NB4 (cell line): ENCODE data around the gene CHD2.

ENCODE experiments used
- DNase-seq: peaks from one replicate; pipeline ENCODE4 v3.0.0; 2010; ENCODE audit warnings: low read depth
- H3K4me3 ChIP-seq: one replicate; pipeline ENCODE4 v1.5.1; 2011; ENCODE audit warnings: mild to moderate bottlenecking, low read depth, low read length, moderate library complexity
- MYC ChIP-seq: IDR thresholded peaks from 2 replicates; pipeline ENCODE4 v1.6.1; 2011; ENCODE audit warnings: low read depth, low read length
- POLR2A ChIP-seq: IDR thresholded peaks from 2 replicates; pipeline ENCODE4 v1.6.1; 2011; ENCODE audit warnings: mild to moderate bottlenecking; ENCODE audit not compliant: insufficient read length; ENCODE audit errors: extremely low read depth
- TF ChIP-seq, protein P1 (sequence below): IDR thresholded peaks from 2 replicates; pipeline ENCODE4 v1.6.1; 2011; ENCODE audit warnings: low read depth, low read length
- TF ChIP-seq, protein P2 (sequence below): IDR thresholded peaks from one replicate; pipeline ENCODE4 v1.5.1; 2012; ENCODE audit warnings: low read depth, low read length

CHD2 gene

DNA sequence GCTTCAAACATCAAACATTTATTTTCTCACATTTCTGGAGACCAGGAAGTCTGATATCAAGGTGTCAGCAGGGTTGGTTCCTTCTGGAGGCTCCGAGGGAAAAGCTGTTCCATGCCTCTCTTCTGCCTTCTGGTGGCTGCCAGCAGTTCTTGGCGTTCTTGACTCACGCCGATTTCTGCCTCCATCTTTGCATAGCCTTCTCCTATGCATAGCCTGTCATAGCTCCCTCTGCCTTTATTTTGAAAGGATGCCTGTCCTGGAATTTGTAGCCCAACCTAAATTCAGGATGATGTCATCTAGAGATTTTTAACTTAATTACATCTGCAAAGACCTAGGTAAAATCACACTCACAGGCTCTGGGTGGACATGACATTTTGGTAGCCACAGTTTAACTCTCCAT, 118.5 kb downstream of the CHD2 start:
- TF ChIP-seq POLR2A, result no peak
- no peak for TF ChIP-seq MYC
- TF ChIP-seq, protein P1, sequence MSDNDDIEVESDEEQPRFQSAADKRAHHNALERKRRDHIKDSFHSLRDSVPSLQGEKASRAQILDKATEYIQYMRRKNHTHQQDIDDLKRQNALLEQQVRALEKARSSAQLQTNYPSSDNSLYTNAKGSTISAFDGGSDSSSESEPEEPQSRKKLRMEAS, result no peak
- TF ChIP-seq, protein P2, sequence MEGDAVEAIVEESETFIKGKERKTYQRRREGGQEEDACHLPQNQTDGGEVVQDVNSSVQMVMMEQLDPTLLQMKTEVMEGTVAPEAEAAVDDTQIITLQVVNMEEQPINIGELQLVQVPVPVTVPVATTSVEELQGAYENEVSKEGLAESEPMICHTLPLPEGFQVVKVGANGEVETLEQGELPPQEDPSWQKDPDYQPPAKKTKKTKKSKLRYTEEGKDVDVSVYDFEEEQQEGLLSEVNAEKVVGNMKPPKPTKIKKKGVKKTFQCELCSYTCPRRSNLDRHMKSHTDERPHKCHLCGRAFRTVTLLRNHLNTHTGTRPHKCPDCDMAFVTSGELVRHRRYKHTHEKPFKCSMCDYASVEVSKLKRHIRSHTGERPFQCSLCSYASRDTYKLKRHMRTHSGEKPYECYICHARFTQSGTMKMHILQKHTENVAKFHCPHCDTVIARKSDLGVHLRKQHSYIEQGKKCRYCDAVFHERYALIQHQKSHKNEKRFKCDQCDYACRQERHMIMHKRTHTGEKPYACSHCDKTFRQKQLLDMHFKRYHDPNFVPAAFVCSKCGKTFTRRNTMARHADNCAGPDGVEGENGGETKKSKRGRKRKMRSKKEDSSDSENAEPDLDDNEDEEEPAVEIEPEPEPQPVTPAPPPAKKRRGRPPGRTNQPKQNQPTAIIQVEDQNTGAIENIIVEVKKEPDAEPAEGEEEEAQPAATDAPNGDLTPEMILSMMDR, result no peak
- H3K4me3 ChIP-seq, result no peak overlapping the region
- no peak for DNase-seq

DNA sequence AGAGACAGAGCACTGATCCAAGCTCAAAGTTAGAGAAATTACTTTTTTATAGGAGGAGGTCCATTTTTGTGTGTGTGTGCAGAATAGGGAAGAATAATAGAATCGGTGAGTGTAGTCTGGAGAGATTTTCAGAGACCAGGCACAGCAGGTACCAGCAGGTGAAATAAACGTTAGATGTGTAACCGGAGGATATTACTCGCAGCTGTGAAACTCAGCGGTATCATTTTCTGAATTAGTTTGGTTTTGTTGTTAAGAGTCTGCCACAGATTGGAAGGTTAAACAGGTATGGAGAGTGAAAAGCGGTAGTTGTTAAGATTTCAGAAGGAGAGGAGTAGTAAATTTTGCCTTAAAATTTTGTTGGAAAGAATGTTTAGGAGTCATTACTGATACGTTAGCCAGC, 119.0 kb downstream of the CHD2 start:
- DNase-seq, result no peak
- no peak overlapping the region for H3K4me3 ChIP-seq
- TF ChIP-seq, protein P2, result no peak
- TF ChIP-seq MYC (no peak), POLR2A (no peak)
- TF ChIP-seq, protein P1, result no peak

DNA sequence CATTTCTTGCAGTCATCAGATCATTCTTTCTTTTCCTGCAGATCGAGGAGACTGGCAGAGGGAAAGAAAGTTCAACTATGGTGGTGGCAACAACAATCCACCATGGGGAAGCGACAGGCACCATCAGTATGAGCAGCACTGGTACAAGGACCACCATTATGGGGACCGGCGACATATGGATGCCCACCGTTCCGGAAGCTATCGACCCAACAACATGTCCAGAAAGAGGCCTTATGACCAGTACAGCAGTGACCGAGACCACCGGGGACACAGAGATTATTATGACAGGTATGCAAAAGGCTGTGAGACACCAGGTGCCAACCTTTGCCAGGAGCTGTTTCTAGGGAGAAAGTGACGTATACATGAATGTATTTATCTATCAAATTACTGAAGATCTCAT, 119.8 kb downstream of the CHD2 start:
- no peak overlapping the region for H3K4me3 ChIP-seq
- TF ChIP-seq POLR2A, result no peak
- no peak for TF ChIP-seq MYC
- TF ChIP-seq, protein P2, result no peak
- TF ChIP-seq, protein P1, result no peak
- no peak for DNase-seq

DNA sequence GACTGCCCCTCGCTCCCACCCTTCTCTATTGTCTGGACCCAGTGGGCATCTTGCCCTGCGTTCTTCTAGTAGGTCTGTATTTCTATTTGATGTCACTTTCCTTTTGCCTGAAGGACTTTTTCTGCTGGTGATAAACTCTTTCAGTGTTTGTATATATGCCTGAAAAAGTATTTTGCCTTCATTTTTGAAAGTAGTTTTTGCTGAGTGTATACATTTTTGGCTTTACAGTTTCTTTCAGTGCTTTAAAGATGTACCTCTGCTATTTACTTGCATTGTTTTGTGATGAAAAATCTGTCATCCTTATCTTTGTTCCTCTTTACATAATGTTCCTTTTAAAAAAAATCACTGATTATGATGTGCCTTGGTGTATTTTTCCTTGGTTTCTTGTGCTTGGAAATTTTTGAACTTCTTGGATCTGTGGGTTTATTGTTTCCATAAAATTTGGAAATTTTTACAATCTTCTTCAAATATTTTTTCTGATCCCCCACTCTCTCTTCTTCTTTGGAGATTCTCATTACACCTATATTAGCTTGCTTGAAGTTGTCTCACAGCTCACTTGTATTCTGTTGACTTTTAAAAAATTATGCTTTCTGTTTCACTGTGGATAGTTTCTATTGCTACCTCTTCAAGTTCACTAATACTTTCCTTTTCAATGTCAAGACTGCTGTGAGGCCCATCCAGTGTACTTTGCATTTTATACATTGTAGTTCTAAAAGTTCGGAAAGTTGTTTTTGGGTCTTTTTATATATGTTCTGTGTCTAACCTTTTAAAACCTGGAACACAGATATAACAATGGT, 121.0 kb downstream of the CHD2 start:
- H3K4me3 ChIP-seq, result no peak overlapping the region
- TF ChIP-seq POLR2A (no peak), MYC (no peak)
- TF ChIP-seq, protein P2, result no peak
- TF ChIP-seq, protein P1, result no peak
- no peak for DNase-seq

DNA sequence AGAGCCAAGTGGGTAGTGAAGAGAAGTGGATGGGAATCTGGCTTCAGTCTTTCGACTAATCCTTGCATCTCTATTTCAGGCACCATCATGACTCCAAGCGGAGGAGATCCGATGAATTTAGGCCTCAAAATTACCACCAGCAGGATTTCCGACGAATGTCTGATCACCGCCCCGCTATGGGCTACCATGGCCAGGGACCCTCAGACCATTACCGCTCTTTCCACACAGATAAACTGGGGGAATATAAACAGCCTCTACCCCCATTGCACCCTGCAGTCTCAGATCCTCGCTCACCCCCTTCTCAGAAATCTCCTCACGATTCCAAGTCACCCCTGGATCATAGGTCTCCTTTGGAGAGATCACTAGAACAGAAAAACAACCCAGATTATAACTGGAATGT, 124.2 kb downstream of the CHD2 start:
- DNase-seq, result no peak
- H3K4me3 ChIP-seq, result no peak overlapping the region
- TF ChIP-seq MYC, result no peak
- TF ChIP-seq, protein P1, result no peak
- TF ChIP-seq, protein P2, result no peak
- TF ChIP-seq POLR2A, result no peak
